Lower leg skin (tissue), 4 donors: ENCODE measurements around the gene TLL1. TPM values are rescaled to one million over a fixed set of nuclear protein-coding genes. Genes with fewer than 3 reads are reported as not detected.

ENCODE experiments used
- DNase-seq, 2 donors: peaks; one replicate each; pipeline ENCODE4 v3.0.0-alpha.2; 2019; ENCODE audit warnings: low spot score in 2 of 2
- H3K4me3 ChIP-seq: fragments of 200-600 bp; sonication (generic); 2 replicates; pipeline ENCODE4 v1.5.1; 2017; ENCODE audit warnings: mild to moderate bottlenecking, low read depth; ENCODE audit not compliant: poor library complexity, severe bottlenecking
- POLR2A ChIP-seq, 2 donors: fragments of 450-650 bp; IDR thresholded peaks; one replicate each; pipeline ENCODE4 v1.6.1; 2016 to 2017; ENCODE audit warnings: antibody characterized with exemption in 2 of 2, mild to moderate bottlenecking in 1 of 2, moderate library complexity in 1 of 2
- WGBS, 2 donors: methylation state at CpG; one replicate each; pipeline ENCODE4 v1.1.5; 2018; 5-methylcytosine and 5-hydroxymethylcytosine counted together
- intact Hi-C: fragments of 100-400 bp; cut with DNase I; formaldehyde crosslinking; loops from one replicate; pipeline ENCODE4 v1.15.0; 2023; ENCODE audit warnings: low total_unique reads
- total RNA-seq, 4 donors: library from RNA; depleted of rRNA; stranded (reverse); fragments of >200 nt; gene quantifications; one replicate each; pipeline ENCODE4 v1.1.0, GENCODE V29; 2016
- TF ChIP-seq, protein P1 (sequence below), 3 donors: fragments of 450-650 bp; IDR thresholded peaks; one replicate each; pipeline ENCODE4 v1.5.1; 2016; ENCODE audit warnings: antibody characterized with exemption in 3 of 3, mild to moderate bottlenecking in 3 of 3, moderate library complexity in 2 of 3

Gene TLL1
- total RNA-seq, 4 donors from 2014 or later = 1.8 to 10.5 (median 4.7) TPM

GRCh38 chr4:165964591-165964990, 91.6 kb downstream of the TLL1 start:
- no peak overlapping the region for H3K4me3 ChIP-seq
- TF ChIP-seq POLR2A (IDR thresholded peaks at IDR 0.05) = no peak
- TF ChIP-seq, protein P1, sequence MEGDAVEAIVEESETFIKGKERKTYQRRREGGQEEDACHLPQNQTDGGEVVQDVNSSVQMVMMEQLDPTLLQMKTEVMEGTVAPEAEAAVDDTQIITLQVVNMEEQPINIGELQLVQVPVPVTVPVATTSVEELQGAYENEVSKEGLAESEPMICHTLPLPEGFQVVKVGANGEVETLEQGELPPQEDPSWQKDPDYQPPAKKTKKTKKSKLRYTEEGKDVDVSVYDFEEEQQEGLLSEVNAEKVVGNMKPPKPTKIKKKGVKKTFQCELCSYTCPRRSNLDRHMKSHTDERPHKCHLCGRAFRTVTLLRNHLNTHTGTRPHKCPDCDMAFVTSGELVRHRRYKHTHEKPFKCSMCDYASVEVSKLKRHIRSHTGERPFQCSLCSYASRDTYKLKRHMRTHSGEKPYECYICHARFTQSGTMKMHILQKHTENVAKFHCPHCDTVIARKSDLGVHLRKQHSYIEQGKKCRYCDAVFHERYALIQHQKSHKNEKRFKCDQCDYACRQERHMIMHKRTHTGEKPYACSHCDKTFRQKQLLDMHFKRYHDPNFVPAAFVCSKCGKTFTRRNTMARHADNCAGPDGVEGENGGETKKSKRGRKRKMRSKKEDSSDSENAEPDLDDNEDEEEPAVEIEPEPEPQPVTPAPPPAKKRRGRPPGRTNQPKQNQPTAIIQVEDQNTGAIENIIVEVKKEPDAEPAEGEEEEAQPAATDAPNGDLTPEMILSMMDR (IDR thresholded peaks at IDR 0.05) = no peak
- intact Hi-C loops = no loop called here
- 78 to 81% methylated on average over 5 of the region's 5 CpGs for WGBS, 2 donors
- no peak for DNase-seq

DNA sequence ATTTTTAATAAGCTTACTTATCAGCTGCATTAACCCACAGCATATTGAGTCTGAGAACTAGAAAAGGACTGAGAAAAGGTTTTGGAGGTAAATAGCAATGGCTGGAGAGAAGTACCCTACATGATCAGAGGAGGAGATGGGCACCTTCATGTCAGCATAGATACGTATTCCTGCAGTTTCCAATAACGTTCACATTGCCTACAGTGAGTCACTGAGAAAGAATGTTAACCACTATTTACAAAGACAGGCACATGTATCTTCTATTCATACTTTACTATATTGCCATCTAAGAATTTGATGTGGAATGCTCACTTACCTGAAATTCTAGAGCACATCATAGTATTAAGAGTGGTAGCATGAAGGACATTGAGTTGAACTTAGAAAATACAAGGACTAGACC, 92.5 kb downstream of the TLL1 start:
- intact Hi-C loops = no loop called here

GRCh38 chr4:165966833-165967232, 93.8 kb downstream of the TLL1 start:
- intact Hi-C loops = no loop called here
- TF ChIP-seq, protein P1 (IDR thresholded peaks at IDR 0.05) = no peak
- no peak for TF ChIP-seq POLR2A (IDR thresholded peaks at IDR 0.05)
- WGBS, 2 donors = 89 to 92% methylated on average over 8 of the region's 8 CpGs
- DNase-seq = no peak
- H3K4me3 ChIP-seq = no peak overlapping the region

More for the DNA sequence above, 92.5 kb downstream of the TLL1 start:
- H3K4me3 ChIP-seq = no peak overlapping the region
- no peak for TF ChIP-seq POLR2A (IDR thresholded peaks at IDR 0.05)
- TF ChIP-seq, protein P1 (IDR thresholded peaks at IDR 0.05) = no peak
- 52 to 60% methylated on average over 2 of the region's 2 CpGs for WGBS, 2 donors
- no peak for DNase-seq

GRCh38 chr4:165967486-165967885, 94.4 kb downstream of the TLL1 start:
- intact Hi-C loops = no loop called here
- H3K4me3 ChIP-seq = no peak overlapping the region
- no peak for DNase-seq
- no peak for TF ChIP-seq POLR2A (IDR thresholded peaks at IDR 0.05)
- TF ChIP-seq, protein P1 (IDR thresholded peaks at IDR 0.05) = no peak
- 75 to 80% methylated on average over 2 of the region's 2 CpGs for WGBS, 2 donors

GRCh38 chr4:165970703-165971420, 97.8 kb downstream of the TLL1 start:
- no peak for TF ChIP-seq POLR2A (IDR thresholded peaks at IDR 0.05)
- TF ChIP-seq, protein P1 (IDR thresholded peaks at IDR 0.05) = no peak
- WGBS, 2 donors = 64 to 67% methylated on average over 4 of the region's 4 CpGs
- no peak overlapping the region for H3K4me3 ChIP-seq
- DNase-seq = no peak
- intact Hi-C loops = no loop called here

GRCh38 chr4:165971446-165971845, 98.4 kb downstream of the TLL1 start:
- TF ChIP-seq, protein P1 (IDR thresholded peaks at IDR 0.05) = no peak
- no peak for TF ChIP-seq POLR2A (IDR thresholded peaks at IDR 0.05)
- WGBS, 2 donors = 55% methylated on average over 3 of the region's 3 CpGs
- H3K4me3 ChIP-seq = no peak overlapping the region
- intact Hi-C loops = no loop called here
- DNase-seq = no peak
